ENCODE data around the gene DOCK11.

DNA sequence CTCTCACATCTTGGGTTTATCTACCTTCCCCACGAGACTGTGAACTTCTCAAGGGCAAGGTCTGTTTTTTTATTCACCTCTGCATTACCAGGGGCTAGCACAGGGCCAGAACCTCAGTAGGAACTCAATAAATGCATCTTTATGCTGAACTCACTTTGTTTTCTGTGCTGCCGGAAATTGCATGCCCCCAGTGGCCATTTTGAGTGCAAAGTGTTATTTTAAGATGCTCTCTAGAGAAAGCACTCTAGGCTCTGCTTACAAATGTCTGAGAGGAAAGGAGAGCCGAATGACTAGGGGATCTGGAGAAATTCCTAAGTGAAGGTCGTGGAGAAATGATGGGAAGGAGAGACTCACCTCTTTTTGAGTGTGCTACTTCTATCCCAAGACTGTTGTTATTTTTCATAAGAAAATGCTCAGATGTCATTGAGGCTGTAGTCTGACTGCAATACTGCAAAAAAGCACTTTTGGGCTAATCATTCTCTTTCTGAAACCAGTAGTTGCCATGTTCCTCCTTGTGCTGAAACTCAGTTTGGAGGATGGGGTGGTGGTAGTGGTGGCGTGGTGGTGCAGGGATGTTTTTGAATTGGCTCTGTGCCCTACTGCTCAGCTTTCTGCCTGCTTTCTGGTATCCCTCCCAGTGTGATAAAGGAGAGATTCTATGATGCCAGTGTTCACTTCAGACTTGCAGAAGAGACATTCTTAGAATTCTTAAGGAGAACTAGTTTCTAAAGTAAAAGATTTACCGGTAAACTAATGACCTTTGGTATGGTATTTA is 41.3 kb downstream of the DOCK11 start:
- TF ChIP-seq, protein P1, sequence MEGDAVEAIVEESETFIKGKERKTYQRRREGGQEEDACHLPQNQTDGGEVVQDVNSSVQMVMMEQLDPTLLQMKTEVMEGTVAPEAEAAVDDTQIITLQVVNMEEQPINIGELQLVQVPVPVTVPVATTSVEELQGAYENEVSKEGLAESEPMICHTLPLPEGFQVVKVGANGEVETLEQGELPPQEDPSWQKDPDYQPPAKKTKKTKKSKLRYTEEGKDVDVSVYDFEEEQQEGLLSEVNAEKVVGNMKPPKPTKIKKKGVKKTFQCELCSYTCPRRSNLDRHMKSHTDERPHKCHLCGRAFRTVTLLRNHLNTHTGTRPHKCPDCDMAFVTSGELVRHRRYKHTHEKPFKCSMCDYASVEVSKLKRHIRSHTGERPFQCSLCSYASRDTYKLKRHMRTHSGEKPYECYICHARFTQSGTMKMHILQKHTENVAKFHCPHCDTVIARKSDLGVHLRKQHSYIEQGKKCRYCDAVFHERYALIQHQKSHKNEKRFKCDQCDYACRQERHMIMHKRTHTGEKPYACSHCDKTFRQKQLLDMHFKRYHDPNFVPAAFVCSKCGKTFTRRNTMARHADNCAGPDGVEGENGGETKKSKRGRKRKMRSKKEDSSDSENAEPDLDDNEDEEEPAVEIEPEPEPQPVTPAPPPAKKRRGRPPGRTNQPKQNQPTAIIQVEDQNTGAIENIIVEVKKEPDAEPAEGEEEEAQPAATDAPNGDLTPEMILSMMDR (IDR thresholded peaks at IDR 0.05) = peak in 3 of 4 experiments; percentile 11 to 26 (median 23)
- TF ChIP-seq POLR2A (IDR thresholded peaks at IDR 0.05) = no peak

Measured in uterus (tissue), 2 donors.